LNCaP clone FGC (cell line): Measurements from ENCODE around the gene RPS14.

Source experiments
- DNase-seq: peaks from one replicate; pipeline ENCODE4 v3.0.0-alpha.2; 2011; ENCODE audit warnings: low read depth
- H3K4me3 ChIP-seq: 2 replicates; pipeline ENCODE4 v1.5.1; 2011; ENCODE audit warnings: mild to moderate bottlenecking, low read depth, low read length, control low read depth
- TF ChIP-seq, protein P1 (sequence below): IDR thresholded peaks from 2 replicates; pipeline ENCODE4 v1.5.1; 2012; ENCODE audit warnings: mild to moderate bottlenecking; ENCODE audit not compliant: control insufficient read depth, insufficient read depth; ENCODE audit errors: extremely low read depth

The RPS14 gene

DNA sequence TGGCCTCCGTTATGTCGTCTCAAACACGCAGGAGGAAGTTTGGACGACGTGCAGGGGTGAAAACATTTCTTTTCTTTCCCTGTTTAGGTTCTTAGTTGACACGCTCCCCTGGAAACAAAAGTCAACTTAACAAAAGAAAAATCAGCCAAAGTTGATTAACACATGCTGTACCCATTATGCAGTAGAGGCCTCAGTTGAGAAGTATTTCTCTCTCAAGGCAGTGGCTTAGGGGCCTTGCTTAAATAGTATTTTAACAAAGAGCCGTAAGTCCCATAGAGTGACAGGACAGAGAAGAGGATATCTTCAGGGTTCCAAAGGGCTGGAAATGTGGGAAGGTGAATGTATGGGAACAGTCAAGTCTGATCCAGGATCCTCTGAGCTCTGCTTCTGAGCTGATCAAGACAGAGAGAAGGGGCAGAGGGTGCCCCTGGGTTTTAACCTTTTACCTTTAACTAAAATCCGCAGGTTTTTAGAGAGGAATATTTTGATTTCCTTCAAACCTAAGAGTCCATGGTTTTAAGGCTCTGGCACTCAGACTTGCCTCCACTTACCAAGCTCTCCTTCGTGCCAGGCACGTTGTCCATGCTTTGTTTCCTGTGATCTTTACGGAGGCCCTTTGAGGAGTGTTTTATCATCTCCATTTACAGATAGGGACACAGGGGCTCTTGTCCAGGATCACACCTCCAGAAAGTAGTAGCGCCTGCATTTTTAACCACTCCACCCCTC is 36.2 kb downstream of the RPS14 start:
- TF ChIP-seq, protein P1, sequence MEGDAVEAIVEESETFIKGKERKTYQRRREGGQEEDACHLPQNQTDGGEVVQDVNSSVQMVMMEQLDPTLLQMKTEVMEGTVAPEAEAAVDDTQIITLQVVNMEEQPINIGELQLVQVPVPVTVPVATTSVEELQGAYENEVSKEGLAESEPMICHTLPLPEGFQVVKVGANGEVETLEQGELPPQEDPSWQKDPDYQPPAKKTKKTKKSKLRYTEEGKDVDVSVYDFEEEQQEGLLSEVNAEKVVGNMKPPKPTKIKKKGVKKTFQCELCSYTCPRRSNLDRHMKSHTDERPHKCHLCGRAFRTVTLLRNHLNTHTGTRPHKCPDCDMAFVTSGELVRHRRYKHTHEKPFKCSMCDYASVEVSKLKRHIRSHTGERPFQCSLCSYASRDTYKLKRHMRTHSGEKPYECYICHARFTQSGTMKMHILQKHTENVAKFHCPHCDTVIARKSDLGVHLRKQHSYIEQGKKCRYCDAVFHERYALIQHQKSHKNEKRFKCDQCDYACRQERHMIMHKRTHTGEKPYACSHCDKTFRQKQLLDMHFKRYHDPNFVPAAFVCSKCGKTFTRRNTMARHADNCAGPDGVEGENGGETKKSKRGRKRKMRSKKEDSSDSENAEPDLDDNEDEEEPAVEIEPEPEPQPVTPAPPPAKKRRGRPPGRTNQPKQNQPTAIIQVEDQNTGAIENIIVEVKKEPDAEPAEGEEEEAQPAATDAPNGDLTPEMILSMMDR: no peak
- DNase-seq: no peak
- no peak overlapping the region for H3K4me3 ChIP-seq

DNA sequence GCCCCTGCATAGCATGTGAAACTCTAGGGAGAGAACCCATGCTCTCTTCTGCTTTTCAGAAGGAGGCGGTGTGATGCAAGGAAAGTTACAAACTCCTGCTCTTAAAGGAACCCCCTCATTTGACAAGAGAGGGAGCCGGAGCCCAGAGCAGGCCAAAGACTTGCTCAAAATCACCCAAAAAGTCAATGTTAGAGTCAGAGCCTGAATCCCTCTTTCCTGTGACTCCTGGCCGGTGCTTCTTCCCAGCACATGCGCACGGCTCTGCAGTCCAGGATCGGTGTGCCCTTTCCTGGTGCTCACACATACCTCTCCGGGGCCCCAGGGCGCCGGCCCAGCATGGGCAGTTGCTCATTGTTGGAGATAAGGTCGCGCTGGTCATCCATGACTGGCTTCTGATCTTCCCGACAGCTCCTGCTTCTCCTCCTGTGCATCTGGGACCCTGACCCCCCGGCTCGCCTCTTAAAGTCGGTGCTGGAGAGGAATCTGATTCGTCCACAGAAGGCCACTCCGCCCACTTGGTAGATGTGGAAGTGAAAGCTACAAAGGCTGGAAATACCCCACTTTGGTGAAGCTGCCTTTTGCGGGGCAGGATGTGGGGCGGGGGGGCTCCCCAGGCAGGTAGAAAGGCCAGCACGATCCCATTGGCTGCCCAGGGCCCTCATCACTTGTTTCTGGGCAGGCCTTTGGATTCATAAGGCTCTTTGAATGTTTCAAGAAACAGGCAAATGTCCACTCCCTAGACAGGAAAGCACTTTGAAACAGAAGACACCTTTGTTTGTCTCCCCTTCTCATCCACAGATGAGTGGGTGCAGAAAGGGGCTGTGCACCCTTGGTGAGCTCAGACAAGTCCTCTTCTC is 37.0 kb downstream of the RPS14 start, which contains the start of gene CD74:
TSS of gene CD74 (minus strand) at position 592 of the 857 bp plus-strand sequence. CDS start at position 431, 161 bp downstream.
- H3K4me3 ChIP-seq: no peak within 1 kb of the TSS
- TF ChIP-seq, protein P1: no peak
- no peak for DNase-seq

DNA sequence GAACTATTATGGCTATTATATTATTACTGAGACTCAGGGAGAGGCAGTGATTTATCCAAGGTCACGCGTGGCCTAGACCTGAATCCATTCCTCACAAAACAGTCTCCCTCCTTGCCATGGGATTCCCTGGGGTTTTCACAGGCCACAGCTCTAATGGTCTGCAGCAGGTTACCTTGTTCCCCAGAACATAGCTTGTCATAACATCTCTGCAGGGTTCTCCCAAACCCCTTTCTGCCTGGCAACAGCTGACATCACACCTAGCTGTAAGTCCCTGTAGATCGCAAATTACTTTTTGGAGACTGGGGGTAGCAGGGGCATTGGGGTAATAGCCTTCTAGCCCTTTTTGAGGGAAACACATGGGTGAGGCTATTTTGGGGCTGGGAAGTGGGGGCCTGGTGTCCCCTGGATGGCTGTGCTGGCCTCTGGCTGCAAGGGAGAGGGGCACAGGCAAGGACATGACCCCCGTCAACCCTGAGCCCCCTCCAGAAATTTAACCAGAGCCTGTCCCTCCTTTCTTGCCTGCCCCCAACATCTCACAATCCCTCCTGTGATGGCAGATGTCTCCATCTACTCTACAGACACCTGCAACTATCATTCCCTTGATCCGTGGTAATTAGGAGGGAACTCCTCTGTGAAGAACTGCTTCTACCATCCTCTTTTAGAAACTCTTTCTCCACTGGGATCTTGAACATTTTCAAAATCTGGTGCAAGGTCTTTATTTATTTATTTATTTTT is 38.1 kb downstream of the RPS14 start:
- H3K4me3 ChIP-seq: no peak overlapping the region
- TF ChIP-seq, protein P1: no peak
- peak; percentile 4 for DNase-seq

DNA sequence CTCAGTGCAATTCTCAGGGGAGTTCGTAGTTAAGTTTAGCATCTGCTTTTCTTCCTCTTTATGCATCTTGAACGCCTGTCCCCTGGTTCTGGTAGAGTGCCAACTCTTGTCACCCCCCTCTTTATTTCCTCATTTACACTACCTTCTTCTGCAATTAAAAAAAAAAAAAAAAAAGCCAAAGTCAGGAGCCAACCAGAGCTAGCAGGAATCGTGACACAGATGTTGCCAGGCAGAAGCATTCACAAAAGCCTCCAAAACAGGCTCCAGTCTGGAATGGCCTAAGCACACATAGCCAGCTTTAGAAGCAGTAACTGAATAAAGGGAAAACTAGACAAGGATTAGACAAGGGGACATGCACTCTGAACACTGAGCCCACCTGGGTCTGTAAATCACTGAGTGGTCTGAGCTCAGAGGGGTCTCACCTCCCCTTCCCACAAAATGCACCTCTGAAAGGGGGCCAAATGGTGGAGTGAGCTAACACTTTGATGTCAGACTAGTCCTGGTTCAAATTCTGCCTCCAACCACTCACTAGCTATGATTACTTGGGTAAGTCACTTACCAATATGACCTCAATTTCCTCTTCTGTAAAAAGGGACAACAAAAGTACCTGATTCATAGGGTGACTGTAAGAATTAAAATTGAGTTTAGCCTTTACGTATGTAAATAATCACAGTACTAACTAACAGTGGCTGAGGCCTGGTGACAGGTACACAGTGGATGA is 38.9 kb downstream of the RPS14 start:
- no peak overlapping the region for H3K4me3 ChIP-seq
- DNase-seq: peak; percentile 66
- TF ChIP-seq, protein P1: no peak

DNA sequence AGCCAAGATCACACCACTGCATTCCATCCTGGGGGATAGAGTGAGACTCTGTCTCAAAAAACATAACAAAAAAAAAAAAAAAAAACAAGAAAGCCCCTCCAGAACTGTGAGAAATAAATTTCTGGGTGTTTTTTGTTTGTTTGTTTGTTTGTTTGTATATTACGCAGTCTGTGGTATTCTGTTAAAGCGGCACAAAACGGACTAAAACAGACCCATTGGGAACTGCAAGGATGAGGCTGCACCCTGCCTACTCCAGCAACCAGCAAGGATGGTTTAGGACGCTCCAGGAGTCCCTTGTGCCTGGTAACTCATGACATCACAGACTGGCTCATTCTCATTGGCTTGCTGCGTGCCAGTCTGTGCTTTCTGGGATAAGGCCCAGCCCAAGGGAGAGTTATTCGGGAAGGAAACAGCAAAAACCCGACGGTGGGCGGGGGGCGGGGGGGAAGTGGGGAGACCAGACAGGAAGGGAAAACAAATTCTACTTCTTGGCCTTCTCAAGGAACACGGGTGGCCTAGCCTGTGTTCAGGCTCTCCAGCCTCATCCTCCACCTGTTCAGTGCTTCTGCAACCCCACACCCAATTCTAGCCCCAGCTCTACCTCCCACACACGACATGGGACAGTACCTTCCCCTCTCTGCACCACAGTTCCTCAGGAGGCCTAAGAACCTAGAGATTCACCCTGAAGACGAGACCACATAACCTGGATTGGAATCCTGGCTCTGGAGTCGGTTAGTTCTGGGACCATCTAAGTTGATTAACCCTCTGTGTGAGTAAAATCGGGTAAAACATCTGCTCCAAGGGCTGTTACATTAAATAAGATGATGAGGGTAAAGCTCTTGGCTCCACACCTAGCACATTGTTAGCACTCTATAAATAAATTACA is 39.7 kb downstream of the RPS14 start:
- TF ChIP-seq, protein P1: no peak
- peak; percentile 82 for DNase-seq
- no peak overlapping the region for H3K4me3 ChIP-seq
